Tibial nerve (tissue), 4 donors: ENCODE results near the gene C5orf63. TPM values are rescaled to one million over a fixed set of nuclear protein-coding genes. Genes with fewer than 3 reads are reported as not detected.

ENCODE experiments used
- DNase-seq, 2 donors: peaks; one replicate each; pipeline ENCODE4 v3.0.0-alpha.2; 2019; ENCODE audit warnings: low spot score in 2 of 2
- H3K27ac ChIP-seq, 4 donors: fragments of 200-600 bp; sonication (generic) in 3 of 4; one replicate each; pipeline ENCODE4 v1.5.1; 2017 to 2019; ENCODE audit warnings: mild to moderate bottlenecking in 1 of 4
- H3K27me3 ChIP-seq, 2 donors: fragments of 200-600 bp; sonication (generic) in 1 of 2; one replicate each; pipeline versions ENCODE4 v1.5.1 to v1.6.0; 2017 to 2019
- H3K36me3 ChIP-seq, 3 donors: fragments of 200-600 bp; sonication (generic); one replicate each; pipeline ENCODE4 v1.5.1; 2018 to 2019
- H3K4me1 ChIP-seq, 4 donors: fragments of 200-600 bp; sonication (generic) in 3 of 4; one replicate each; pipeline ENCODE4 v1.5.1; 2017 to 2019
- H3K4me3 ChIP-seq, 4 donors: fragments of 200-600 bp; sonication (generic) in 3 of 4; one replicate each; pipeline ENCODE4 v1.5.1; 2017 to 2019; ENCODE audit warnings: mild to moderate bottlenecking in 1 of 4, moderate library complexity in 1 of 4
- H3K9me3 ChIP-seq, 4 donors: fragments of 200-600 bp; sonication (generic) in 3 of 4; one replicate each; pipeline ENCODE4 v1.5.1; 2017 to 2019
- CTCF ChIP-seq, 5 experiments: fragments of 200-600 bp in 3 of 5; fragments of 450-650 bp in 2 of 5; sonication (generic) in 3 of 5; IDR thresholded peaks; one replicate each; pipeline ENCODE4 v1.5.1; 2016 to 2019; ENCODE audit warnings: antibody characterized with exemption in 5 of 5, mild to moderate bottlenecking in 3 of 5, moderate library complexity in 2 of 5
- EP300 ChIP-seq, 2 donors: sonication (generic); formaldehyde crosslinking; IDR thresholded peaks; one replicate each; pipeline ENCODE4 v1.6.1; 2017; ENCODE audit warnings: antibody characterized with exemption in 2 of 2, mild to moderate bottlenecking in 1 of 2
- POLR2A ChIP-seq, 2 donors: fragments of 450-650 bp; IDR thresholded peaks; one replicate each; pipeline ENCODE4 v1.6.1; 2017; ENCODE audit warnings: antibody characterized with exemption in 2 of 2, mild to moderate bottlenecking in 2 of 2, moderate library complexity in 2 of 2
- WGBS, 2 donors: methylation state at CpG; one replicate each; pipeline ENCODE4 v1.1.5; 2018; 5-methylcytosine and 5-hydroxymethylcytosine counted together
- total RNA-seq, 4 donors: library from RNA; depleted of rRNA; stranded (reverse); fragments of >200 nt; gene quantifications; one replicate each; pipeline ENCODE4 v1.1.0, GENCODE V29; 2016

The C5orf63 gene
- total RNA-seq, 4 donors from 2014 or later, result 1.0 to 7.2 (median 2.0) TPM

GRCh38 chr5:127084656-127085055 is 11.4 kb upstream of the C5orf63 start:
- WGBS, 2 donors, result 81 to 84% methylated on average over 3 of the region's 3 CpGs
- no peak for DNase-seq
- TF ChIP-seq CTCF (IDR thresholded peaks at IDR 0.05), result no peak
- no peak for TF ChIP-seq POLR2A (IDR thresholded peaks at IDR 0.05)
- TF ChIP-seq EP300 (IDR thresholded peaks at IDR 0.05), result no peak
- H3K36me3 ChIP-seq, result no peaks in the 10 kb centered on the region
- H3K4me3 ChIP-seq, result no peak overlapping the region
- no peaks in the 10 kb centered on the region for H3K9me3 ChIP-seq
- H3K4me1 ChIP-seq, result no peaks in the 10 kb centered on the region
- H3K27me3 ChIP-seq, result no peaks in the 10 kb centered on the region
- H3K27ac ChIP-seq, result no peak overlapping the region

GRCh38 chr5:127083711-127084110 is 10.4 kb upstream of the C5orf63 start:
- TF ChIP-seq POLR2A (IDR thresholded peaks at IDR 0.05) (no peak), EP300 (IDR thresholded peaks at IDR 0.05) (no peak), CTCF (IDR thresholded peaks at IDR 0.05) (no peak)
- Histone ChIP-seq H3K9me3 (no peaks in the 10 kb centered on the region), H3K27me3 (no peaks in the 10 kb centered on the region), H3K27ac (no peak overlapping the region), H3K36me3 (no peaks in the 10 kb centered on the region), H3K4me1 (no peaks in the 10 kb centered on the region), H3K4me3 (no peak overlapping the region)
- no peak for DNase-seq
- 93 to 97% methylated on average over 2 of the region's 2 CpGs for WGBS, 2 donors

- no peak overlapping the region for H3K27ac ChIP-seq
- peaks cover 0 to 3% (median 0%) of the 10 kb centered on the region in 4 donors for H3K4me1 ChIP-seq
- no peaks in the 10 kb centered on the region for H3K9me3 ChIP-seq
- H3K27me3 ChIP-seq, result no peaks in the 10 kb centered on the region
- H3K36me3 ChIP-seq, result no peaks in the 10 kb centered on the region
- no peak for DNase-seq
- no peak overlapping the region for H3K4me3 ChIP-seq
- no peak for TF ChIP-seq CTCF (IDR thresholded peaks at IDR 0.05)
- TF ChIP-seq POLR2A (IDR thresholded peaks at IDR 0.05), result no peak
- TF ChIP-seq EP300 (IDR thresholded peaks at IDR 0.05), result no peak
- WGBS, 2 donors, result 74 to 76% methylated on average over 9 of the region's 9 CpGs
Observed at GRCh38 chr5:127079994-127080491, 6.7 kb upstream of the C5orf63 start.

GRCh38 chr5:127077366-127077765 is 4.1 kb upstream of the C5orf63 start:
- peaks cover 0 to 15% (median 0%) of the 10 kb centered on the region in 4 donors for H3K4me1 ChIP-seq
- no peak overlapping the region for H3K4me3 ChIP-seq
- TF ChIP-seq EP300 (IDR thresholded peaks at IDR 0.05) (no peak), CTCF (IDR thresholded peaks at IDR 0.05) (no peak), POLR2A (IDR thresholded peaks at IDR 0.05) (no peak)
- no peak for DNase-seq
- H3K27me3 ChIP-seq, result no peaks in the 10 kb centered on the region
- no peaks in the 10 kb centered on the region for H3K36me3 ChIP-seq
- 79 to 94% methylated on average over 1 of the region's 1 CpG for WGBS, 2 donors
- no peaks in the 10 kb centered on the region for H3K9me3 ChIP-seq
- H3K27ac ChIP-seq, result no peak overlapping the region

- Histone ChIP-seq H3K36me3 (no peaks in the 10 kb centered on the region), H3K4me1 (peaks cover 0 to 19% (median 0%) of the 10 kb centered on the region in 4 donors), H3K27ac (no peak overlapping the region), H3K27me3 (no peaks in the 10 kb centered on the region), H3K4me3 (no peak overlapping the region), H3K9me3 (no peaks in the 10 kb centered on the region)
- TF ChIP-seq EP300 (IDR thresholded peaks at IDR 0.05) (no peak), POLR2A (IDR thresholded peaks at IDR 0.05) (no peak), CTCF (IDR thresholded peaks at IDR 0.05) (no peak)
- DNase-seq, result no peak
- WGBS, 2 donors, result 54 to 64% methylated on average over 4 of the region's 4 CpGs
Observed at GRCh38 chr5:127076315-127077129, 3.2 kb upstream of the C5orf63 start.
